Natural killer cell (primary cell): ENCODE results near the gene ATP2B2. TPM values are rescaled to one million over a fixed set of nuclear protein-coding genes. Genes with fewer than 3 reads are reported as not detected.

ENCODE experiments used
- ATAC-seq, 3 donors: fragments of 150-1000 bp in 2 of 3; fragments of 200-7000 bp in 1 of 3; cut with Tn5 transposase; 1 replicate in 1 of 3; 2 replicates in 2 of 3; pipeline ENCODE4 v1.10.0; 2021; ENCODE audit warnings: mild to moderate bottlenecking in 2 of 3, moderate library complexity in 2 of 3
- DNase-seq, 2 donors: peaks; one replicate each; pipeline versions ENCODE4 v3.0.0 to v3.0.0-alpha.2; 2013 to 2021; ENCODE audit warnings: mixed read lengths in 1 of 2
- H3K27ac ChIP-seq: one replicate; pipeline ENCODE4 v1.5.1; 2013; ENCODE audit warnings: mild to moderate bottlenecking, low read length
- H3K27me3 ChIP-seq: one replicate; pipeline ENCODE4 v1.6.1; 2013; ENCODE audit warnings: low read length; ENCODE audit not compliant: control insufficient read depth, insufficient read depth
- H3K36me3 ChIP-seq: one replicate; pipeline ENCODE4 v1.6.1; 2013; ENCODE audit warnings: low read length; ENCODE audit not compliant: control insufficient read depth, insufficient read depth
- H3K4me1 ChIP-seq: one replicate; pipeline ENCODE4 v1.6.1; 2013; ENCODE audit warnings: low read length; ENCODE audit not compliant: control insufficient read depth, insufficient read depth
- H3K4me3 ChIP-seq: one replicate; pipeline ENCODE4 v1.5.1; 2013; ENCODE audit warnings: low read length
- H3K9me3 ChIP-seq: one replicate; pipeline ENCODE4 v1.6.1; 2013; ENCODE audit warnings: low read length; ENCODE audit not compliant: control insufficient read depth, insufficient read depth
- H3K27ac Mint-ChIP-seq, 2 donors: one replicate each; pipeline ENCODE4 v1.8.0; 2022; ENCODE audit warnings: mild to moderate bottlenecking in 2 of 2, mixed read lengths in 2 of 2, moderate library complexity in 1 of 2
- H3K27me3 Mint-ChIP-seq, 2 donors: one replicate each; pipeline ENCODE4 v1.8.0; 2022; ENCODE audit warnings: low read depth in 2 of 2, mixed read lengths in 2 of 2
- H3K36me3 Mint-ChIP-seq: one replicate; pipeline ENCODE4 v1.8.0; 2022; ENCODE audit warnings: mixed read lengths
- H3K4me1 Mint-ChIP-seq, 2 donors: one replicate each; pipeline ENCODE4 v1.8.0; 2022; ENCODE audit warnings: mixed read lengths in 2 of 2
- H3K4me3 Mint-ChIP-seq: one replicate; pipeline ENCODE4 v1.8.0; 2022; ENCODE audit warnings: mild to moderate bottlenecking, moderate library complexity, mixed read lengths
- H3K9me3 Mint-ChIP-seq, 2 donors: one replicate each; pipeline ENCODE4 v1.8.0; 2022; ENCODE audit warnings: mixed read lengths in 2 of 2
- WGBS: methylation state at CpG from one replicate; pipeline ENCODE4 v1.1.7; 2013; ENCODE audit warnings: missing lambda C conversion rate; ENCODE audit not compliant: insufficient coverage; 5-methylcytosine and 5-hydroxymethylcytosine counted together
- intact Hi-C: fragments of 100-400 bp; cut with micrococcal nuclease; formaldehyde crosslinking; loops from one replicate; pipeline ENCODE4 v1.14.2; 2022
- total RNA-seq, 4 donors: library from RNA; stranded (reverse); fragments of 120-200 nt in 1 of 4; gene quantifications; one replicate each; pipeline versions ENCODE4 v1.2.3 to v1.2.4, GENCODE V29; 2013 to 2022
- TF ChIP-seq, protein P1 (sequence below): fragments of 200-600 bp; IDR thresholded peaks from one replicate; pipeline ENCODE4 v1.8.0; 2022; ENCODE audit warnings: antibody characterized with exemption

ATP2B2 gene
- total RNA-seq, 3 donors from 2014 or later (not counting 1 experiment from before 2014, with no cell fraction given) = not detected

GRCh38 chr3:10371789-10372188, 133.6 kb downstream of the ATP2B2 start:
- Histone ChIP-seq H3K9me3 (no peaks in the 10 kb centered on the region), H3K27me3 (no peaks in the 10 kb centered on the region), H3K4me1 (no peaks in the 10 kb centered on the region), H3K36me3 (no peaks in the 10 kb centered on the region), H3K27ac (no peak overlapping the region), H3K4me3 (no peak overlapping the region)
- no peaks in the 10 kb centered on the region for H3K4me1 Mint-ChIP-seq
- no peaks in the 10 kb centered on the region for H3K36me3 Mint-ChIP-seq
- ATAC-seq (no peak), DNase-seq (no peak)
- peaks cover 15 to 16% of the 10 kb centered on the region in 2 donors for H3K27me3 Mint-ChIP-seq
- H3K4me3 Mint-ChIP-seq = no peak overlapping the region
- WGBS = 92% methylated on average over 10 of the region's 10 CpGs
- intact Hi-C loops = no loop called here
- no peak overlapping the region for H3K27ac Mint-ChIP-seq
- TF ChIP-seq, protein P1, sequence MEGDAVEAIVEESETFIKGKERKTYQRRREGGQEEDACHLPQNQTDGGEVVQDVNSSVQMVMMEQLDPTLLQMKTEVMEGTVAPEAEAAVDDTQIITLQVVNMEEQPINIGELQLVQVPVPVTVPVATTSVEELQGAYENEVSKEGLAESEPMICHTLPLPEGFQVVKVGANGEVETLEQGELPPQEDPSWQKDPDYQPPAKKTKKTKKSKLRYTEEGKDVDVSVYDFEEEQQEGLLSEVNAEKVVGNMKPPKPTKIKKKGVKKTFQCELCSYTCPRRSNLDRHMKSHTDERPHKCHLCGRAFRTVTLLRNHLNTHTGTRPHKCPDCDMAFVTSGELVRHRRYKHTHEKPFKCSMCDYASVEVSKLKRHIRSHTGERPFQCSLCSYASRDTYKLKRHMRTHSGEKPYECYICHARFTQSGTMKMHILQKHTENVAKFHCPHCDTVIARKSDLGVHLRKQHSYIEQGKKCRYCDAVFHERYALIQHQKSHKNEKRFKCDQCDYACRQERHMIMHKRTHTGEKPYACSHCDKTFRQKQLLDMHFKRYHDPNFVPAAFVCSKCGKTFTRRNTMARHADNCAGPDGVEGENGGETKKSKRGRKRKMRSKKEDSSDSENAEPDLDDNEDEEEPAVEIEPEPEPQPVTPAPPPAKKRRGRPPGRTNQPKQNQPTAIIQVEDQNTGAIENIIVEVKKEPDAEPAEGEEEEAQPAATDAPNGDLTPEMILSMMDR = no peak
- H3K9me3 Mint-ChIP-seq = no peaks in the 10 kb centered on the region

DNA sequence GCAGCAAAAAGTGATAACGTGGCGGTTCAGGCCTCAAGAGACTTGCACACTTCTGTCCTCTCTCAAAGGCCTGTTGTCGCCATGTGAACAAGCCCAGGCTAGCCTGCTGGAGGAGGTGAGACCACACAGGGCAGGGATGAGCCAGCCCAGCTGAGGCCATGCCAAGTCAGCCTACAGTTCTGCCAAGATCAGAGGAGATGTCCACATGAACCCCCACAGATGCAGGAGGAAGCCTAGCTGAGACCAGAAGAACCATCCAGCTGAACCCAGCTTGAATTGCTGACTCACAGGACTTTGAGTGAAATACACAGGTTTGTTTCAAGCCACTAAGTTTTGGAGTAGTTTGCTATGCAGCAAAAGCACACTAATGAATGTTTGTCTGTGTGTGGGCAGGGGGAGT, 134.2 kb downstream of the ATP2B2 start:
- Mint-ChIP-seq H3K27me3 (peaks cover 15 to 16% of the 10 kb centered on the region in 2 donors), H3K4me1 (no peaks in the 10 kb centered on the region), H3K27ac (no peak overlapping the region), H3K36me3 (no peaks in the 10 kb centered on the region), H3K9me3 (no peaks in the 10 kb centered on the region), H3K4me3 (no peak overlapping the region)
- H3K9me3 ChIP-seq = no peaks in the 10 kb centered on the region
- no peak overlapping the region for H3K4me3 ChIP-seq
- H3K4me1 ChIP-seq = no peaks in the 10 kb centered on the region
- TF ChIP-seq, protein P1 = no peak
- WGBS = 96% methylated on average over 3 of the region's 3 CpGs
- no peaks in the 10 kb centered on the region for H3K36me3 ChIP-seq
- H3K27me3 ChIP-seq = no peaks in the 10 kb centered on the region
- DNase-seq (no peak), ATAC-seq (no peak)
- intact Hi-C loops = no loop called here
- no peak overlapping the region for H3K27ac ChIP-seq

- no peaks in the 10 kb centered on the region for H3K36me3 Mint-ChIP-seq
- H3K4me1 Mint-ChIP-seq = no peaks in the 10 kb centered on the region
- H3K4me3 ChIP-seq = no peak overlapping the region
- no peak for DNase-seq
- WGBS = 8% methylated on average over 10 of the region's 10 CpGs
- no peaks in the 10 kb centered on the region for H3K9me3 Mint-ChIP-seq
- no peak for ATAC-seq
- no peak overlapping the region for H3K27ac Mint-ChIP-seq
- intact Hi-C loops = no loop called here
- H3K27ac ChIP-seq = no peak overlapping the region
- no peak overlapping the region for H3K4me3 Mint-ChIP-seq
- H3K9me3 ChIP-seq = no peaks in the 10 kb centered on the region
- no peaks in the 10 kb centered on the region for H3K27me3 ChIP-seq
- TF ChIP-seq, protein P1 = no peak
- H3K27me3 Mint-ChIP-seq = peaks cover 15 to 16% of the 10 kb centered on the region in 2 donors
- no peaks in the 10 kb centered on the region for H3K36me3 ChIP-seq
- no peaks in the 10 kb centered on the region for H3K4me1 ChIP-seq
Observed at GRCh38 chr3:10370429-10370828, 135.0 kb downstream of the ATP2B2 start.

DNA sequence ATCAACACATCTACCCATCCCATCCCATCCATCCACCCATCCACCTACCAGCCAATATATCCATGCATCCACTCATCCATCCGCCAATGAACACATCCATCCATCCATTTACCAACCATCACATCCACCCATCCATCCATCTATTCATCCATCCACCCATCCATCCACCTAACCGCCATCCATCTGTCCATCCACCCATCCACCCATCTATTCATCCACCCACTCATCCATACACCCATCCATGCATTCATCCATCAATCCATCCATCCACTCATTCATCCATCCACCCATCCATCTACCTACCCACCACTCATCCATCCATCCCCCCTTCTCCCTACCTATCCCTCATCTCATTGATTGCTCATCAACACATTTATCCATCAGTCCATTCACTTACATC, 136.9 kb downstream of the ATP2B2 start:
- H3K27ac Mint-ChIP-seq = no peak overlapping the region
- intact Hi-C loops = no loop called here
- Histone ChIP-seq H3K36me3 (no peaks in the 10 kb centered on the region), H3K4me3 (no peak overlapping the region), H3K9me3 (no peaks in the 10 kb centered on the region), H3K4me1 (no peaks in the 10 kb centered on the region), H3K27me3 (no peaks in the 10 kb centered on the region), H3K27ac (no peak overlapping the region)
- WGBS = 96% methylated on average over 2 of the region's 2 CpGs
- no peak for ATAC-seq
- DNase-seq = no peak
- no peaks in the 10 kb centered on the region for H3K4me1 Mint-ChIP-seq
- no peaks in the 10 kb centered on the region for H3K36me3 Mint-ChIP-seq
- peaks cover 15 to 16% of the 10 kb centered on the region in 2 donors for H3K27me3 Mint-ChIP-seq
- no peak overlapping the region for H3K4me3 Mint-ChIP-seq
- TF ChIP-seq, protein P1 = no peak
- H3K9me3 Mint-ChIP-seq = no peaks in the 10 kb centered on the region
